IPS-20b (cell line): ENCODE results near the gene CDK5.

Source experiments
- H3K27ac ChIP-seq: one replicate; pipeline ENCODE4 v1.5.1; 2013; ENCODE audit warnings: low read length
- H3K27me3 ChIP-seq: 2 replicates; pipeline ENCODE4 v1.6.1; 2013; ENCODE audit warnings: mild to moderate bottlenecking, low read length, inconsistent platforms; ENCODE audit not compliant: insufficient read depth
- H3K36me3 ChIP-seq: 2 replicates; pipeline ENCODE4 v1.6.1; 2013; ENCODE audit warnings: low read depth, mild to moderate bottlenecking, inconsistent platforms, low read length, moderate library complexity; ENCODE audit not compliant: insufficient read depth
- H3K4me1 ChIP-seq: 2 replicates; pipeline ENCODE4 v1.6.1; 2013; ENCODE audit warnings: mild to moderate bottlenecking, control low read depth, inconsistent platforms, low read length, moderate library complexity; ENCODE audit not compliant: insufficient read depth
- H3K4me3 ChIP-seq: 2 replicates; pipeline ENCODE4 v1.5.1; 2013; ENCODE audit warnings: mild to moderate bottlenecking, low read length, inconsistent platforms
- H3K9ac ChIP-seq: 2 replicates; pipeline ENCODE4 v1.6.1; 2013; ENCODE audit warnings: low read depth, mild to moderate bottlenecking, inconsistent platforms, low read length, moderate library complexity
- H3K9me3 ChIP-seq: 2 replicates; pipeline ENCODE4 v1.6.1; 2013; ENCODE audit warnings: mild to moderate bottlenecking, low read depth, low read length, inconsistent platforms; ENCODE audit not compliant: insufficient read depth

The CDK5 gene

DNA sequence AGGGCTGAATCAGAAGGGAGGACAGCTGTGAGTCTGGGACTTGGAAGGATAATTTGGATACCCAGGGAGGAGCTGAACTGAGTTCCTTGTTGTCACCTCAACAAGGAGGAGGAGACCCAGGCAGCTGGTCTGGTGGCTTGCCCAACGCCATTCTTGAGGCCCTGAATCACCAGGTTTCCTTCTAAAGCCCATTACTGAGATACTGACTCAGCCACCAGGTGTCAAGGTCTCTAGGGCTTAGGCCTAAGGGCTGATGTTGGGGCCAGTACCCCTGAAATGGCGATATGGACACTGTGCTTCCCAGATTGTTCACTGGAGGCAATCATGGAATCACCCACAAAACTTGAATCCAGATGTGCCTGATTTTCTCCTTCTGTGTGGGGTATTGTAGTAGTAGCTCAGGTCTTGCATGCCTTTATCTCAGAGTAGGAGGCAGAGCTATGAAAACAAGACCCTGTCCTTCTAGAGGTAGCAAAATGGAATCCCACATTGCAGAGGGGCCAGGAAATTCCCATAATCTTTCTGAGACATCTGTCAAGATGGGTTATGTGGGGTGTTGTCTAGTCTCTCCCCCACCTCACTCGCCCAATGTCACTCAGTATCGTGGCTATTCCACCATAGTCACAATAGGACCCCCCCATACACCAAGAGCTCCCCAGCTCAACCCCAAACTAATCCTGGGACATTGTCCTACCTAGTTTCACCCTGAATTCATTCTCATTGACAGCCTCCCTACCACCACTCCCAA is 31.6 kb downstream of the CDK5 start:
- no peaks in the 10 kb centered on the region for H3K9me3 ChIP-seq
- H3K27me3 ChIP-seq: peaks cover 8% of the 10 kb centered on the region
- peaks cover 5% of the 10 kb centered on the region for H3K4me1 ChIP-seq
- no peak overlapping the region for H3K9ac ChIP-seq
- H3K4me3 ChIP-seq: 0 out of 2 replicates have a peak overlapping the region, but pooled peaks have one; percentile 90
- H3K36me3 ChIP-seq: no peaks in the 10 kb centered on the region
- no peak overlapping the region for H3K27ac ChIP-seq

DNA sequence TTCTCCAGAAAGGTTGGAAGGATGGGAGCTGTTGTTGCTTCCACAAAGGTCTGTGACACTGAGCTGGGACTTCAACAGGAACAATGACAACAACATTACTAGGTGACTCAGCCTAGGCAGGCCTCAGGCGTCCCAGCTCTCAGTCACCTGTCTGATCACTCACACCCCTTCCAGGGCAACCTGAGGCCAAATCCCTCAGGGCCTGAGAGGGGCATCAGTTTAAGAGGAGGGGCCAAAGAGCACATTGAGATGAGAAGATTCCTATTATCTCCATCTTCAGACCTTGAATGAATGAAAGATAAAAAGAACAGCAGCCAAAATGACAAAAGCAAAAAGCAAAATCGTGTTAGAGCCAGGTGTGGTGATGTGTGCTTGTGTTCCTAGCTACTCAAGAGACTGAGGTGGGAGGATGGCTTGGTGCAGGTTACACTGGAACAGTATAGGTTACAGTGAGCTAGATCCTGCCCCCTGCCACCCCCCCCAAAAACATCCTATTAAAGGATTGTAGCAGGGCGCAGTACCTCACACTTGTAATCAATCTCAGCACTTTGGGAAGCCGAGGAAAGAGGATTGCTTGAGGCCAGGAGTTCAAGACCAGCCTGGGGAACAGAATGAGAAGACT is 33.2 kb downstream of the CDK5 start, which contains the start of gene ATG9B:
TSS of gene ATG9B (minus strand) at position 60 of the 622 bp plus-strand sequence. CDS start 71 bp downstream, outside the sequence.
- no peaks in the 10 kb centered on the region for H3K9me3 ChIP-seq
- H3K27ac ChIP-seq: no peak within 1 kb of the TSS

DNA sequence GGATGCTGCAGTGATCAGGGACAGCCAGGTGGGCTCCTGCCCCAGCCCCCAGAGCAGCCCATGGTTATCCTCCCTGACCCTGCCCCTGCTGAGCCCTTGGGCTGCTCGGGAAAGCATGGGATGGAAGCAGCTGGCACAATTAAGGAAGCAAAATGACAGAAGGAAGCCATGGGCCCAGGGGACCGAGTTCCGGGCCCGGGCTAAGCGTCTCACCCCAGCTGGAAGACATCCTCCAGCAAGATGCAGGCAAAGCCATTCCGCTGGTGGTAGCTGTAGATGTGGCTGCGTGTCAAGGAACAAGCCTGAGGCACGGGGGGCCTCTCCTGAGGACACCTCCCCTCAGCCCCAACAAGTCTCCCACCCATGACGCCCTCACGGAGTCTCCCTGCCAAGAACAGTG is 34.5 kb downstream of the CDK5 start:
- Histone ChIP-seq H3K27ac (no peak overlapping the region), H3K27me3 (peaks cover 36% of the 10 kb centered on the region), H3K4me1 (peaks cover 17% of the 10 kb centered on the region), H3K4me3 (no peak overlapping the region), H3K9me3 (no peaks in the 10 kb centered on the region), H3K9ac (no peak overlapping the region), H3K36me3 (no peaks in the 10 kb centered on the region)

More for the DNA sequence above, 33.2 kb downstream of the CDK5 start, which contains the start of gene ATG9B:
- no peak within 1 kb of the TSS for H3K9ac ChIP-seq
- H3K36me3 ChIP-seq: no peaks in the 10 kb centered on the region
- no peak within 1 kb of the TSS for H3K4me3 ChIP-seq
- peaks cover 23% of the 10 kb centered on the region for H3K27me3 ChIP-seq
- H3K4me1 ChIP-seq: peaks cover 17% of the 10 kb centered on the region

DNA sequence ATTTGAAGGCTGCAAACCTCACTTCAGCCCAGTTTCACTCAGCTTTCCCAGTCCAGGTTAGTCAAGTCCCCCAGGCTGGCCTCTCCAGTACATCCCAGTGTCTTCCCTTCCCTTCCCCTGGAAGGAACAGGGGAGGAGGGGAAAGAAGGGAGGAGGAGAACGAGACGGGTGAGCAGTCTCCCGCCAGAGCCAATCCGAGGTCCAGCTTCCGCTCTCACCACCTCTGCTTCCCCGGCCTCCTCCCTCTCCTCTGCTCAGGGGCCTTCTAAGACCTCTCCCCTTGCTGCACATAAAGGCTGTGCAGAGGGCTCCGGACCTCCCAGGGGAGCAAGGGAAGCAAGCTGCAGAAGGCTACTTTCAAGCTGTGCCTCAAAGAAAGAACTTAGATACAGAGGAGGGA is 37.5 kb downstream of the CDK5 start:
- Histone ChIP-seq H3K9me3 (no peaks in the 10 kb centered on the region), H3K27ac (no peak overlapping the region), H3K9ac (peak overlapping the region; percentile 45; the same call in 1 of the 2 replicates), H3K27me3 (peaks cover 49% of the 10 kb centered on the region), H3K4me3 (peak overlapping the region; percentile 35; the same call in 1 of the 2 replicates), H3K4me1 (peaks cover 11% of the 10 kb centered on the region), H3K36me3 (no peaks in the 10 kb centered on the region)

DNA sequence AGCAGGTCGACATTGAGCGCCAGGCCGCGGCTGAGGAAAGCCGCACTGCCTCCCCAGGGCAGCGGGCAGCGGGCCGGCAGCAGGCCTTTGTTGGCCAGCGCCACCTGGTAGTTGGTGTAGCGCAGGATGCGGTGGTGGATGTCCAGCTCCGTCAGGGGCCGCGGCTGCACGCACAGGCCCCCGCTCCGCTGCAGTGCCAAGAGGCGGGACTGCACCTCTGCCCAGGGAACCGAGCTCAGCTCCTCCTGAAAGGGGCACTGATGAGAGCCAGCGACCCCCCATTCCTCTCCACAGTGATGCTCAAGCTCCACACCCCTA is 38.6 kb downstream of the CDK5 start:
- H3K27ac ChIP-seq: no peak overlapping the region
- peaks cover 49% of the 10 kb centered on the region for H3K27me3 ChIP-seq
- no peaks in the 10 kb centered on the region for H3K36me3 ChIP-seq
- no peaks in the 10 kb centered on the region for H3K9me3 ChIP-seq
- H3K4me3 ChIP-seq: no peak overlapping the region
- H3K4me1 ChIP-seq: peaks cover 11% of the 10 kb centered on the region
- no peak overlapping the region for H3K9ac ChIP-seq

DNA sequence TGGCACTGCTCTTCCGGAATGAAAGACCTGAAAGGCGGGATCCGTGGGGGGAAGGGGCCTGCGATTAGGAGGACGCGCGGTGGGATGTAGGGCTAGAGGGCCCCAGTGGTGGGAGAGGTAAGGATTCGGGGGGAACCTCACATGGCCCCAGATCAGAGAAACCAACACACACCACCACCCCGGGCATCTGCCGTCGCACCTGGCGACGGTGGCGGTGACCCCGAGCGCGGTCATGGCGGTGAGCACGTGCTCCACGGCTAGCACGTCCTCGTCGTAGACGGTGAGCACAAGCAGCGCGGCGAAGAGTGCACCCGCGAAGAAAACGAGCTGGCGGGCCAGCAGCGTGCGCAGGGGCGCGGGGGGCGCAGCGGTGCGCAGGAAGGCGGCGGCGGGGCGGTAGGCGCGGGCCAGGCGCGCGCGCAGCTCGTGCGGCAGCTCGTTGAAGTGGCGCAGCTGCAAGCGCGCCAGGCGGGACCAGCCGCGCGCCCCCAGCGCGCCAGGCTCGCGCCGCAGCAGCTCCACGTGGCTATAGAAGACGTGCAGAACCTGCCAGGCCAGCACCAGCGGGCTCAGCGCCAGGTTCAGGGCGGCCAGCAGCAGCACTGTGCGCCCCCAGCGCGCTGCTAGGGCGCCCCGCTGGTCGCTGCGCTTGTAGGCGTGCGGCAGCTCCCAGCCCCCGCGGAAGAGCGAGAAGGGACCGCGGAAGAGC is 39.1 kb downstream of the CDK5 start:
- Histone ChIP-seq H3K9me3 (no peaks in the 10 kb centered on the region), H3K27me3 (peaks cover 49% of the 10 kb centered on the region), H3K4me3 (peak overlapping the region; percentile 44; the same call in 1 of the 2 replicates), H3K4me1 (peaks cover 11% of the 10 kb centered on the region), H3K27ac (no peak overlapping the region), H3K36me3 (no peaks in the 10 kb centered on the region), H3K9ac (no peak overlapping the region)

DNA sequence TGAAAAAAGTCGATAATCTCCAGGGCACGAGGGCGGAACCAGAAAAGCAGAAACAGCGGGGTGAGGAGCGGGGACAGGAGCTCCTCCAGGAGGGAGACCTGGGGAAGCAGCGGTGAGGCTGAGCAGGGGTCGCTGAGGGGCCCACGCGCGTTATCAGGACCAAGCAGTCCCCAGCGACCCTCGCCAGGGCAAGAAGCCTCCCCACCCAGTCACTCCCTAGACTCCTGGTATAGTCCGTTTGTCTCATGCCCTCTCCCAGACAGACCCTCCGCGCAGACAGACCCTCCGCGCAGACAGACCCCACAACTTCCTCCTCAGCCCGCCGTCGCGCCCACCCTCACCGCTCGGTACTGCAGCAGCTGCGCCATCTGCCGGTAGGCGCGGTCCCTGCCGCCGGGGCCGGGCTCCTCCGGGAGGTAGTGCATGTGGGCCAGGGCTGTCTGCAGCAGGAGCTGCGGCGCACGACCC is 39.7 kb downstream of the CDK5 start:
- no peaks in the 10 kb centered on the region for H3K9me3 ChIP-seq
- peak overlapping the region; percentile 58; the same call in 1 of the 2 replicates for H3K4me3 ChIP-seq
- H3K27me3 ChIP-seq: peaks cover 52% of the 10 kb centered on the region
- no peak overlapping the region for H3K9ac ChIP-seq
- H3K36me3 ChIP-seq: no peaks in the 10 kb centered on the region
- peaks cover 11% of the 10 kb centered on the region for H3K4me1 ChIP-seq
- H3K27ac ChIP-seq: no peak overlapping the region

DNA sequence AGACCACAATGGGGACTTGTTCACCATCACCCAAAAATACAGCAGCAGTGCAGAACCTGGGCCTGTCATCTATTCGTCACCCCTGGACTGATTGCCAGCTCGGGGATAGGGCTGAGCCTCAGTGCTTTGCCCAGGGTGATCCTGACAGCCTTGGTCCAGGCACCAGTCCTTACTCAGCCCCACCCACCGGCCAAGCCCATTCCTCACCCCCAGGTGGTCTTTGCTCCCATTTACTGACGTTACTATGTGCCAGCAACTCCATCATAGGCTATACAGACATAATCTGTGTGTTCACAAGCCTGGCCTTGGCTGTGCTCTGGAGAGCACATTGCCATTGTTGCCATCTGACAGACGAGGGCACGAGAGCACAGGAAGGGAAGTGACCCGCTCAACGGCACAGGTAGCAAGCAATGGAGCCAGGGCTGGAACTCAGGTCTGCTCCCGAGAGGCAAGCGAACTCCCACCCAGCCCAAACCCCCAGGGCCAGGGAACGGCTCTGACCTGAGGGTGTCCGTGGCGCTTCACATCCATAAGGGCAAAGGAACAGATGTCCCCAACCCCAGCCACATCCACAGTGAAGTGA is 40.2 kb downstream of the CDK5 start:
- H3K27me3 ChIP-seq: peaks cover 57% of the 10 kb centered on the region
- peaks cover 14% of the 10 kb centered on the region for H3K4me1 ChIP-seq
- no peak overlapping the region for H3K9ac ChIP-seq
- no peaks in the 10 kb centered on the region for H3K9me3 ChIP-seq
- H3K4me3 ChIP-seq: peak overlapping the region; percentile 58; the same call in 1 of the 2 replicates
- H3K36me3 ChIP-seq: no peaks in the 10 kb centered on the region
- no peak overlapping the region for H3K27ac ChIP-seq

DNA sequence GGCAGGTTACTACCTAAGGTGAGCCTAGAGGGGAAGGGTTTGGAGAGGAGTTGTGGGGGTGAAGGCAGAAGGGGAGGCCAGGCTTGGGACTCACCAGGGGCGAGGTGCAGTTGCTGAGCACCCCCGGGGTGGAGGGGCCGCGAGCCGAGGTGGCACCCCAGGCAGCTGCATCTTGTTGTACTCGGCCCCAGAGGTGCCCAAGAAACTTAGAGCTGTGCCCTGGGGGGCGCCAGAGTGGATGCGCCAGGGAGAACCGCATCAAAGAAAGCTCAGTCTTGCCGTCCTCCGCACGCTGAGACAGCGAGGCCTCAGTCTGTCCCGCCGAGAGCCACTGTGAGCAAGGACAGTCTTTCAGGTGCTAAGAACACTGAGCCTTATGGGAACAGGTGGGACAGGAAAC is 40.8 kb downstream of the CDK5 start:
- Histone ChIP-seq H3K9me3 (no peaks in the 10 kb centered on the region), H3K4me1 (peaks cover 15% of the 10 kb centered on the region), H3K4me3 (no peak overlapping the region), H3K9ac (no peak overlapping the region), H3K27ac (no peak overlapping the region), H3K36me3 (no peaks in the 10 kb centered on the region), H3K27me3 (peaks cover 61% of the 10 kb centered on the region)

DNA sequence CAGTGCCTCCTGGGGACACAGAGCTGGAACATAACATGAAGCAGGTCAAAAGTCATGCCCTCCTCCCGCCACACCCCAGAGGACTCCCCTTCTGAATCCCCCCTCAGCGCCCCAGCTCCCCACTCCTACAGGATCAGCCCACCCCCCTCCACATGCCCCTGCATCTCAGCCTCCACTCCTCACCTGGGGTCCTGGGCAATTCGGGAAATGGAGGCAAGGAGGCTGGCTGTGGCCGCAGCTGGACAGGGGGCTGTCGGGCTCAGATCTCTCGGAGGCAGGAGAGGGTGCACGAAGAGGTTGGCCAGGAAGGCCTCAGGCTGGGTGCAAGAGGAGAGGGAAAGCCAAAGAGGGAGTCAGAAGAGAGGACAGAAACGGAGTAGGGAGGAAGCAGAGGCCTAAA is 41.2 kb downstream of the CDK5 start:
- Histone ChIP-seq H3K27ac (no peak overlapping the region), H3K9me3 (no peaks in the 10 kb centered on the region), H3K27me3 (peaks cover 61% of the 10 kb centered on the region), H3K4me3 (no peak overlapping the region), H3K4me1 (peaks cover 15% of the 10 kb centered on the region), H3K36me3 (no peaks in the 10 kb centered on the region), H3K9ac (no peak overlapping the region)

DNA sequence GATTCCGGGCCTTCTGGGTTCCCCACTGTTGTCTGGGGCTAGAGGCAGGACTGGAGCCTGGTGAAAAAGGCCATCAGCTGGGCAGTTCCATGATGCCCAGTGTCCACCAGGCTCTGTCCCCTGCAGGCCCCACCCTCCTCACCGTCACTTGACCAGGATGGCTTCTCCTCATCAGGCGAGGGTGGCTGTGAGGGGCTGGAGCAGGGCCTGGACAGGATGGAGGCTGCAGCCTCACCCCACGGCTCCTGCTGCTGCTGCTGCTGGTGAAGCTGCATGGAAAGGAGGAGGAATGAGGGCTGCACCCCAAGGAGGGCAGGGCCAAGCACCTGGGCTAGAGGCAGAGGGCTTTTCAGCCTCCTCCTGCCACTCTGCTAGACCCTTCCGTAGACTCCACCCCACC is 41.7 kb downstream of the CDK5 start:
- Histone ChIP-seq H3K4me1 (peaks cover 14% of the 10 kb centered on the region), H3K27me3 (peaks cover 61% of the 10 kb centered on the region), H3K4me3 (no peak overlapping the region), H3K9me3 (no peaks in the 10 kb centered on the region), H3K27ac (no peak overlapping the region), H3K36me3 (no peaks in the 10 kb centered on the region), H3K9ac (no peak overlapping the region)
